ENCODE measurements around the gene XPOT. TPM values are rescaled to one million over a fixed set of nuclear protein-coding genes. Genes with fewer than 3 reads are reported as not detected.

XPOT gene
- total and polyA plus RNA-seq, 7 donors, result 7.8 to 33.4 (median 26.9) TPM

DNA sequence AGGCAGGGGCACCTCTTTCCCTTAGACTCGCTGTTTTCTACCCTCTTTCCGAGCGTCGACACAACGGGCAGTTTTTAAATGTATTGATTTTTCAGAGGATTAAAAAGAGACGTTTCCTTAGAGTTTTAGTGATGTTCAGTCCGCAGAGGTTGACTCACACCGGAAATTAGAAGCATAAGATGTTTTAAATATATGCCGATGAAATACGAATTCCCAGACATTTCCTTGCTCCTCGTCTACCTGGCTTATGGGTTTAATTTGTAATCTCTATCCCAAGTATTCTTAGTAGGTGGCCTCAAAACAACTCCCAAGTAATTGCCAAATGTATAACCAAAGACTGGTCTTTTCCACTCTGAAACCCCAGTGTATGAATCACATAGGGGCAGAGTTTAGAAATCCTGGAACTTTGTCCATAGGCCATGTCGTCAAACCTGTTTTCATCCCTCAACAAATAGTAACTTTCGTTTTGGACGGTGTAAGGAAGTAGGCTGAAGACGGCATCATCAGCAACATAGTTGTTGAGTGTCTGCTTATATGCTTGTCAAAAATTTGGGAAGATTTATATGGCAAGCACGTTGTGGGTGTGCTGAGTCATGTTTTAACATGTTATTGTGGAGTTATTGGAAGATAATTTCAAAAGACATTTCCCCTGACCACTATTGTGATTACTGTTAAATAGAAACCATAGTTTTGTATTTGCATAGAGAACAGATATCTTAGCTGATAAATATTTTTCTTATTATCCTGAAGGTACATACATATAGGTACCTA, 48.6 kb downstream of the XPOT start:
- DNase-seq, result no peak
- Histone ChIP-seq H3K36me3 (peaks cover 0 to 16% (median 0%) of the 10 kb centered on the region in 4 donors), H3K27me3 (no peaks in the 10 kb centered on the region), H3K4me3 (peak overlapping the region; percentile 90 to 99 (median 96)), H3K4me1 (peaks cover 0 to 30% (median 15%) of the 10 kb centered on the region in 4 donors), H3K27ac (peak overlapping the region; percentile 97 to 100 (median 98)), H3K9me3 (no peaks in the 10 kb centered on the region)
- 0 to 1% methylated on average over 16 of the region's 16 CpGs for WGBS, 2 donors
- TF ChIP-seq EP300 (IDR thresholded peaks at IDR 0.05) (no peak), POLR2AphosphoS5 (IDR thresholded peaks at IDR 0.05) (peak in 1 of 4 donors; percentile 64), POLR2A (IDR thresholded peaks at IDR 0.05) (no peak)
- intact Hi-C loops (cut with DNase I), result loop anchor here (2.0 to 5.0 kb wide), 3 partner anchors 48 to 245 kb away; partner anchors contain the start of gene XPOT

DNA sequence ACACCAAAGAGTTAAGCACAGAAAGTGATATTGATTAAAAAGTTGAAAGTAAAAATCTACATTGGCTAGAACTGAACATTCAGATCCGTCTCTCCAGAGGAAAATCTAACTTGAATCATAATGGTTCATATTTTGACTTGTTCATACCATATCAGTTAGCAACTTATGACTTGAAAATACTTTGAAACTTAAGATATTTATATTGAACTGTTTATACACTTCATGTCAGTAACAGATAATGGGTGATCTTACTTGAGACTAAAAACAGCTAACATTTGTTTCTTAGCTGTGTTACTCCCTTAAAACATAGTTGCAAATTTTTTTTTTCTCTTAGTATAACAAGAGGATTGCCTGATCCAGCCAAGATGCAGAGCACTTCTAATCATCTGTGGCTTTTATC, 51.3 kb downstream of the XPOT start:
- DNase-seq, result no peak
- Histone ChIP-seq H3K27me3 (no peaks in the 10 kb centered on the region), H3K27ac (no peak overlapping the region), H3K4me1 (peaks cover 0 to 43% (median 27%) of the 10 kb centered on the region in 4 donors), H3K4me3 (no peak overlapping the region), H3K9me3 (no peaks in the 10 kb centered on the region), H3K36me3 (peaks cover 0 to 10% (median 0%) of the 10 kb centered on the region in 4 donors)
- TF ChIP-seq, protein P1, sequence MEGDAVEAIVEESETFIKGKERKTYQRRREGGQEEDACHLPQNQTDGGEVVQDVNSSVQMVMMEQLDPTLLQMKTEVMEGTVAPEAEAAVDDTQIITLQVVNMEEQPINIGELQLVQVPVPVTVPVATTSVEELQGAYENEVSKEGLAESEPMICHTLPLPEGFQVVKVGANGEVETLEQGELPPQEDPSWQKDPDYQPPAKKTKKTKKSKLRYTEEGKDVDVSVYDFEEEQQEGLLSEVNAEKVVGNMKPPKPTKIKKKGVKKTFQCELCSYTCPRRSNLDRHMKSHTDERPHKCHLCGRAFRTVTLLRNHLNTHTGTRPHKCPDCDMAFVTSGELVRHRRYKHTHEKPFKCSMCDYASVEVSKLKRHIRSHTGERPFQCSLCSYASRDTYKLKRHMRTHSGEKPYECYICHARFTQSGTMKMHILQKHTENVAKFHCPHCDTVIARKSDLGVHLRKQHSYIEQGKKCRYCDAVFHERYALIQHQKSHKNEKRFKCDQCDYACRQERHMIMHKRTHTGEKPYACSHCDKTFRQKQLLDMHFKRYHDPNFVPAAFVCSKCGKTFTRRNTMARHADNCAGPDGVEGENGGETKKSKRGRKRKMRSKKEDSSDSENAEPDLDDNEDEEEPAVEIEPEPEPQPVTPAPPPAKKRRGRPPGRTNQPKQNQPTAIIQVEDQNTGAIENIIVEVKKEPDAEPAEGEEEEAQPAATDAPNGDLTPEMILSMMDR (IDR thresholded peaks at IDR 0.05), result no peak
- TF ChIP-seq POLR2AphosphoS5 (IDR thresholded peaks at IDR 0.05) (no peak), POLR2A (IDR thresholded peaks at IDR 0.05) (no peak), EP300 (IDR thresholded peaks at IDR 0.05) (no peak)
- intact Hi-C loops (cut with DNase I), result no loop called here
- 88 to 89% methylated on average over 1 of the region's 1 CpG for WGBS, 2 donors

DNA sequence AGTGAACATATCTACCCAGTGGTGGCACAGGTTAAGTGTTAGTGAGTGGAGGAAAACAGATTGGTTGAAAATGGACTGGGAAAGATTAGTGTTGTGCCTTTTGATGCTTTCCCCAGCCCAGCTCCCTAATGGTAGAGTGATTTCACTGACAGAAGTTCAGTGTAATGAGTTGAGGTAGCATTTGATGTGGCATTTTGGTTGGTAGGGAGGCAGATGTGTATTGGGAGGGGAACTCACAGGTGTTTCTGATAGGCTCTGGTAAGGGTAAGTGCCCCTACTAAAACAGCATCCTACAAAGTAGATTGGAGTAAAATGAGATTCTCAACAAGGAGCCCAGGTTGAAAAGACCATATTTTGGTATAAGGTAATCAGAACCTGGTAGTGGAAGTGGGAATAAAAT, 51.9 kb downstream of the XPOT start:
- Histone ChIP-seq H3K27me3 (no peaks in the 10 kb centered on the region), H3K4me1 (peaks cover 0 to 39% (median 24%) of the 10 kb centered on the region in 4 donors), H3K36me3 (peaks cover 0 to 10% (median 0%) of the 10 kb centered on the region in 4 donors), H3K9me3 (no peaks in the 10 kb centered on the region), H3K27ac (no peak overlapping the region), H3K4me3 (no peak overlapping the region)
- intact Hi-C loops (cut with DNase I), result no loop called here
- no peak for DNase-seq
- no peak for TF ChIP-seq POLR2AphosphoS5 (IDR thresholded peaks at IDR 0.05)
- no peak for TF ChIP-seq POLR2A (IDR thresholded peaks at IDR 0.05)
- TF ChIP-seq, protein P1 (IDR thresholded peaks at IDR 0.05), result no peak
- no peak for TF ChIP-seq EP300 (IDR thresholded peaks at IDR 0.05)

DNA sequence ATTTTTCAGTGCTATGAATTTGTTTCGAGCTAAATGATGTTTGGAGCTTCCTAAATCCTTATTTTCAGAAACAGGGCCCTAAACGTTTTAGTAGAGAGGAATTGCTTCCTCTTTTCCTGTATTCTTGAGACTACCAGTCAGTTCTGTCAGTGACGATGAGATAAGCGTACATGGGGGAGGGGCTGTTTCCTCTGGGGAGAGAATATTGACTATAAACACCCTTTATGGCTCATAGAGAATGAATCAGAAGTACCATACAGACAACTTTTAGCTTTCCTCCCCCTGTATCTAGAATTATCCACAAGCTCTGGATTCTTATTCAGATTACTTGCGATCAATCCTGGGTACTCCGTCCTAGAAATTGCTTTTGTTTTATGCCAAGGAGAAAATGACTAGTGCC, 52.8 kb downstream of the XPOT start:
- H3K27ac ChIP-seq, result no peak overlapping the region
- peak in 1 of 4 donors; percentile 5 for TF ChIP-seq POLR2AphosphoS5 (IDR thresholded peaks at IDR 0.05)
- TF ChIP-seq, protein P1 (IDR thresholded peaks at IDR 0.05), result no peak
- H3K27me3 ChIP-seq, result no peaks in the 10 kb centered on the region
- no peak for DNase-seq
- intact Hi-C loops (cut with DNase I), result no loop called here
- H3K4me1 ChIP-seq, result peaks cover 0 to 35% (median 21%) of the 10 kb centered on the region in 4 donors
- no peaks in the 10 kb centered on the region for H3K9me3 ChIP-seq
- H3K36me3 ChIP-seq, result peaks cover 0 to 18% (median 1%) of the 10 kb centered on the region in 4 donors
- 61 to 62% methylated on average over 6 of the region's 6 CpGs for WGBS, 2 donors
- no peak overlapping the region for H3K4me3 ChIP-seq

DNA sequence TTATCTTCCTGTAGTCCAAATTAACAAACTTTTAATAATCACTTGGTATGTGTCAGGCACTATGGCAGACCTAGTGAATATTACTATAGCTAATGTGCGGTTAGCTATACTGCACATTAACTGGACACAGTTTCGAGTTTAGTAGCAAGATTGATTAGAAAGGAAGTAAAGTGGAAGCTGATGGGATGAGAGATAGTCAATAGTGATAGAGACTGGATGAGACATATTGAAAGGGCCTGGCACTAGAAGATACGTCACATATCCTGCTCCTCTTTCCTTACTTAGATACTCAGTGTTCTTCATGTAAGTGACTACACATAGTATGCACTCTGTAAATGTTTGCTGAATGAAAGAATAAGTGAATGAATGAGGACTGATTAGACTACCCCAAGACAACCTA, 53.3 kb downstream of the XPOT start:
- WGBS, 2 donors, result 87 to 96% methylated on average over 3 of the region's 3 CpGs
- Histone ChIP-seq H3K27me3 (no peaks in the 10 kb centered on the region), H3K4me3 (no peak overlapping the region), H3K36me3 (peaks cover 0 to 22% (median 1%) of the 10 kb centered on the region in 4 donors), H3K27ac (no peak overlapping the region), H3K4me1 (peaks cover 0 to 35% (median 21%) of the 10 kb centered on the region in 4 donors), H3K9me3 (no peaks in the 10 kb centered on the region)
- DNase-seq, result no peak
- intact Hi-C loops (cut with DNase I), result no loop called here
- TF ChIP-seq POLR2A (IDR thresholded peaks at IDR 0.05) (no peak), EP300 (IDR thresholded peaks at IDR 0.05) (no peak), POLR2AphosphoS5 (IDR thresholded peaks at IDR 0.05) (no peak)
- TF ChIP-seq, protein P1 (IDR thresholded peaks at IDR 0.05), result no peak
